ENCODE results near the gene ATM.
"Not testable (repeated sequence)": the region's sequence is repeated elsewhere in the genome, so short reads cannot be mapped to it uniquely, and the experiment has no call there.

Gene ATM

GRCh38 chr11:108293229-108293628, 70.4 kb downstream of the ATM start:
- no peak for DNase-seq

- DNase-seq: no peak
Observed at GRCh38 chr11:108302121-108302785, 79.4 kb downstream of the ATM start.

- DNase-seq: no peak
Observed at GRCh38 chr11:108307751-108308150, 84.9 kb downstream of the ATM start.

- DNase-seq: no peak
Observed at GRCh38 chr11:108313444-108313843, 90.6 kb downstream of the ATM start.

GRCh38 chr11:108316061-108316460, 93.2 kb downstream of the ATM start:
- no peak for DNase-seq

GRCh38 chr11:108319541-108320145, 96.8 kb downstream of the ATM start:
- no peak for DNase-seq

GRCh38 chr11:108322666-108323065, 99.8 kb downstream of the ATM start:
- no peak for DNase-seq

DNA sequence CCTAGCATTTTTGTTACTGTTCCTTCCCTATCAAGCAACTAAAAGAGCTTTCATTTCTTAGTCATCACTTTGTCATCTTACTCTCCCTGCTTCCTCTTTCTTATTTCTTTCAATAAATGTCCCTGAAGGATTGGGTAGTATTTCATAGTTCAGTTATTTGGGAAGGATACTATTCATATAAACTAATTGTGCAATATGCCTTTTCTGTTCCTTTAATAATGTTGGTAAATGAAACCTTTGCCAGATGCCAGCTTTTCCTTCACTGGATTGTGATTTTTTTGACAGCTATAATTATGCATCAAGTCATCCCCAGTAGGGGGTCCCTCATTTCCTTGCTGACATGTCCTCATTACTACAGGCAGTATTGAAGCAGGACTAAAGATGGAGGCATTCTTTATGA, 101.7 kb downstream of the ATM start:
- no peak for DNase-seq

- DNase-seq: no peak
Observed at GRCh38 chr11:108333403-108333899, 110.6 kb downstream of the ATM start.

- no peak for DNase-seq
Observed at GRCh38 chr11:108338750-108339149, 115.9 kb downstream of the ATM start.

DNA sequence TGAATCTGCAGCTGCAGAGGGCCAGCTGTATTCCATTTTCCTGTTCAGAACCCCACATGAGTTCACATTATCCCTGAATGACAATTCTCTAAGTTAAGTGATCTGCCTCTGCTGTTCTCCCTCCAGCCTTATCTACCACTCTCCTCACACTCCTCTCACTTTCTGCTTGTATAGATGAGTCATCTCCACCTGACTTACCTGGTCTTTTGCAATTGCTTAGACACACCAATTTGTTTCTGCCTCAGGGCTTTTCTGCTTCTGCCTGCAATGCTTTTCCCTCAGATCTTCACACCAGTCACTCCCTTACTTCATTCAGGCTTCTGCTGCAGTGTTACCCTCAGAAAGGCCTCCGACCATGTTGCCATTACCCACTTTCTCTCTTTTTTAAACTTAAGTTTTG, 118.1 kb downstream of the ATM start:
- no peak for DNase-seq

DNA sequence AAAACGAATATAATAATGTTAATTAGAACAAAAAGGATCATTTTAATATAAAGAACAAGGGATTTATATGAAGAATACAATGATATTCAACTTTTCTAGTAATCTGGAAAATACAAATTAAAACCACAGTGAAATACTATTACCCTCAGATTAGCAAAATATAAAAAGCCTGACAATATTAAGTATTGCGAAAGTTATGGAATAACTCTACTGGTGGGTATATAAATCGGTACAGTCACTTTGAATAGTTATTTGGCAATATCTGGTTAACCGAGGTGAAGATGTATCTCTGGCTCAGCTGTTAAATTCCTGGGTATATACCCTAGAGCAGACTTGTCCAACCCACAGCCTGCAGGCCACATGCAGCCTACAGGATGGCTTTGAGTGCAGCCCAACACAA, 118.8 kb downstream of the ATM start:
- DNase-seq: no peak

DNA sequence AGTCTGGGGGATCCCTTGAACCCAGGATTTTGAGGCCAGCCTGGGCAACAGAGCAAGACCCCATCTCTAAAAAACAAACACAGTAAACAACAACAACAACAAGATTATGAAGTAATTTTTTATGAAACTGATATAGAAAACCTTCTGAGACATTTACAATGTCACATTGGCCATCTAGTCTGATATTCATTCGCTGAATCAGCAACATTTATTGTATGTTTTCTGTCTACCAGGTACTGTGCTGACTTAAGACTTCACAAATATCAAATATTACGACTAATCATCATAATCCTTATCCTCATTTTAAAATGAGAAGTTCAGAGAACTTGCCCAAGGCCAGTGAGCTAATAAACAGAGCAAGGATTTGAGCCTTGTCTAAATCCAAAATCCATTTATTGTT, 120.8 kb downstream of the ATM start:
- DNase-seq: no peak

DNA sequence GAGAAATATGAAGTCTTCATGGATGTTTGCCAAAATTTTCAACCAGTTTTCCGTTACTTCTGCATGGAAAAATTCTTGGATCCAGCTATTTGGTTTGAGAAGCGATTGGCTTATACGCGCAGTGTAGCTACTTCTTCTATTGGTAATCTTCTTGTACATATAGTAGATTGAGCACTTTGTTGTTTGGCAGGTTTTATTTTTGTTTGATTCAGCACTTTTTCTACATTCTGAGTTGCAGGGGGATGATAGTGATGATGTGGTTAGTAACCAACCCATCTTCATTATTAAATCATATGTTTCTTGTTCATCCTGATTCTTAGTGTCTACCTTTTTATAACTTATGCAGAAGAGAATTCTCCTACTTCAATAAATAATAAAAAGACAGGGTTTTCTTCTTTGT, 122.9 kb downstream of the ATM start:
- DNase-seq: no peak

GRCh38 chr11:108346451-108346850, 123.6 kb downstream of the ATM start:
- DNase-seq: no peak

DNA sequence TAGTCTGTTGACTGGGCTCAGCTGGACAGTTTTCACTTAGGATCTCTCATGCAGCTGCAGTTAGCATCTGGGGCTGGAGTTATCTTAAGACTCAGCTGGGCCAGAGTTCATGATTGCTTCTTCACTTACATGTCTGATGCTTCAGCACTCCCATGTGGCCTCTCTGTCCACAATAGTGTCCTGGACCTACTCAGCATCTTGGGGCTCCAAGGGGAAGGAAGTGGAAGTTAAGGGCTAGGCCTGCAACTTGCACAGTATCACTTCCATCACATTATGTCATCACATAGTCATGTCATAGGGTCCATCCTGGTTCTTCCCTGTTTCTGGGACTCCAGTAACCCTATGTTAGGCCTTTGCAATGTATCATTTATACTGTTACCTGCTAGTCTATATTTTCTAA, 128.6 kb downstream of the ATM start:
- DNase-seq: no peak

- DNase-seq: no peak
Observed at GRCh38 chr11:108364159-108364558, 141.3 kb downstream of the ATM start.

GRCh38 chr11:108368134-108368533, 145.3 kb downstream of the ATM start:
- no peak for DNase-seq

GRCh38 chr11:108369064-108369463, 146.2 kb downstream of the ATM start:
- DNase-seq: no peak

DNA sequence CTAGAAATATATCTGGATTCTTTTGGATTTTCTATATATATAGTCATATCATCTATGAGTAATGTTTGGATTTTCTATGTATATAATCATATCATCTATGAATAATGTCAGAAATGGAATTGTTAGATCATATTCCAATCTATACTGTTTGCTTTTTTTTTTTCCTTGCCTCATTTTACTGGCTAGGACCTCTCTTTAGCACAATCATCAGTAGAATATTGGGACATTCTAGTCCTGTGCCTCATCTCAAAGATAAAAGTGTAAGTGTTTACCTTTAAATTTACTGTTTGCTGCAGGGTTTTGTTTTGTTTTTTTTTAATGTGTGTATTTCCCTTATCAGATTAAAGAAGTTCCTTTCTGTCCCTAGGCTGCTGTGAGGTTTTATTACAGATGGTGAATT, 147.4 kb downstream of the ATM start:
- no peak for DNase-seq

GRCh38 chr11:108370990-108371389, 148.1 kb downstream of the ATM start:
- DNase-seq: no peak

- DNase-seq: not testable (repeated sequence)
Observed at GRCh38 chr11:108373505-108373904, 150.6 kb downstream of the ATM start.

- no peak for DNase-seq
Observed at GRCh38 chr11:108388576-108388975, 165.7 kb downstream of the ATM start.

- DNase-seq: no peak
Observed at GRCh38 chr11:108392353-108392752, 169.5 kb downstream of the ATM start.

- DNase-seq: no peak
Observed at GRCh38 chr11:108393046-108393445, 170.2 kb downstream of the ATM start.

All from activated CD4-positive, alpha-beta T cell treated with anti-CD3 and anti-CD28 coated beads, Interleukin-2, amount 50 U/mL, for 48 hours (primary cell).